HG03575 (cell line): ENCODE measurements around the gene CT47A1.
"Not testable (repeated sequence)": the region's sequence is repeated elsewhere in the genome, so short reads cannot be mapped to it uniquely, and the experiment has no call there.

Experiments
- ATAC-seq: cut with Tn5 transposase; IDR thresholded peaks from one replicate; pipeline ENCODE4 v1.9.1; 2021; ENCODE audit not compliant: unreplicated experiment, insufficient number of reproducible peaks, low FRiP score; ENCODE audit errors: extremely low read depth

CT47A1 gene

GRCh38 chrX:120985660-120986059 is at the start of gene CT47A1:
Gene CT47A1, minus strand, starts transcription at chrX:120985760. Its CDS starts 231 bp downstream, at chrX:120985529.
- not testable (repeated sequence) for ATAC-seq

- no peak for ATAC-seq
Measured at GRCh38 chrX:121032531-121032930, 47.0 kb upstream of the CT47A1 start.

GRCh38 chrX:121030083-121030482 is 44.5 kb upstream of the CT47A1 start:
- no peak for ATAC-seq

- ATAC-seq, result no peak
Measured at GRCh38 chrX:121028419-121028818, 42.9 kb upstream of the CT47A1 start.

- ATAC-seq, result no peak
Measured at GRCh38 chrX:121014826-121015225, 29.3 kb upstream of the CT47A1 start.

- ATAC-seq, result no peak
Measured at GRCh38 chrX:121013897-121014455, 28.4 kb upstream of the CT47A1 start.

GRCh38 chrX:121011254-121011653 is 25.7 kb upstream of the CT47A1 start:
- no peak for ATAC-seq

GRCh38 chrX:121010218-121010617 is 24.7 kb upstream of the CT47A1 start:
- no peak for ATAC-seq

- ATAC-seq, result no peak
Measured at GRCh38 chrX:121009764-121010163, 24.2 kb upstream of the CT47A1 start.

GRCh38 chrX:121008920-121009319 is 23.4 kb upstream of the CT47A1 start:
- no peak for ATAC-seq

- ATAC-seq, result no peak
Measured at GRCh38 chrX:121000589-121000988, 15.0 kb upstream of the CT47A1 start.

- ATAC-seq, result no peak
Measured at GRCh38 chrX:120999413-120999812, 13.9 kb upstream of the CT47A1 start.

- not testable (repeated sequence) for ATAC-seq
Measured at GRCh38 chrX:120956500-120956899, 29.1 kb downstream of the CT47A1 start, which contains the start of gene CT47A7. Gene CT47A7, minus strand, starts transcription at chrX:120956600. Its CDS starts 255 bp downstream, at chrX:120956345.
